DMS 273 (cell line): Measurements from ENCODE around the gene ACSBG1.
A peak's percentile ranks its signal among the peaks of the same experiment; 100 is the strongest.

ENCODE experiments used
- DNase-seq: peaks from one replicate; lab custom pipeline; 2025; ENCODE audit not compliant: unreplicated experiment; lab: John Stamatoyannopoulos, UW

ACSBG1 gene

GRCh38 chr15:78205337-78205736 lies 29.0 kb downstream of the ACSBG1 start:
- DNase-seq: no peak

- peak; percentile 50 for DNase-seq
Measured at GRCh38 chr15:78204351-78205309, 29.7 kb downstream of the ACSBG1 start.

GRCh38 chr15:78203346-78204225 lies 30.8 kb downstream of the ACSBG1 start:
- no peak for DNase-seq

- no peak for DNase-seq
Measured at GRCh38 chr15:78201281-78202190, 32.8 kb downstream of the ACSBG1 start.

- no peak for DNase-seq
Measured at GRCh38 chr15:78200276-78200930, 34.0 kb downstream of the ACSBG1 start.

GRCh38 chr15:78197632-78198031 lies 36.7 kb downstream of the ACSBG1 start:
- no peak for DNase-seq

GRCh38 chr15:78195735-78196201 lies 38.6 kb downstream of the ACSBG1 start:
- DNase-seq: peak; percentile 45

GRCh38 chr15:78194568-78194925 lies 39.8 kb downstream of the ACSBG1 start:
- DNase-seq: no peak

- DNase-seq: no peak
Measured at GRCh38 chr15:78193731-78194567, 40.4 kb downstream of the ACSBG1 start.

- DNase-seq: no peak
Measured at GRCh38 chr15:78192826-78193594, 41.4 kb downstream of the ACSBG1 start.

GRCh38 chr15:78182821-78183220 lies 51.5 kb downstream of the ACSBG1 start:
- no peak for DNase-seq

- no peak for DNase-seq
Measured at GRCh38 chr15:78182336-78182700, 52.0 kb downstream of the ACSBG1 start.

GRCh38 chr15:78179906-78180305 lies 54.5 kb downstream of the ACSBG1 start:
- no peak for DNase-seq

- no peak for DNase-seq
Measured at GRCh38 chr15:78179286-78179840, 55.0 kb downstream of the ACSBG1 start.

- DNase-seq: no peak
Measured at GRCh38 chr15:78178064-78178463, 56.3 kb downstream of the ACSBG1 start.

GRCh38 chr15:78177447-78177873 lies 56.9 kb downstream of the ACSBG1 start:
- DNase-seq: peak; percentile 71

GRCh38 chr15:78175330-78175729 lies 59.0 kb downstream of the ACSBG1 start:
- DNase-seq: no peak

- no peak for DNase-seq
Measured at GRCh38 chr15:78174401-78174800, 60.0 kb downstream of the ACSBG1 start.
